Activated CD4-positive, alpha-beta memory T cell treated with anti-CD3 and anti-CD28 coated beads for 36 hours (primary cell): Measurements from ENCODE around the gene KRTAP4-6. TPM values are rescaled to one million over a fixed set of nuclear protein-coding genes. Genes with fewer than 3 reads are reported as not detected.
"Not testable (repeated sequence)": the region's sequence is repeated elsewhere in the genome, so short reads cannot be mapped to it uniquely, and the experiment has no call there.

Experiments used
- CTCF ChIA-PET: fragments of 350-600 bp; sonication (Branson Sonifier 250); formaldehyde crosslinking; loops from one replicate; lab custom pipeline; 2021; ENCODE audit warnings: antibody characterized with exemption, inconsistent platforms; lab: Charles Lee
- POLR2A ChIA-PET: fragments of 350-600 bp; sonication (Branson Sonifier 250); formaldehyde crosslinking; loops from one replicate; lab custom pipeline; 2021; ENCODE audit warnings: antibody characterized with exemption; lab: Charles Lee
- DNase-seq: peaks from one replicate; pipeline ENCODE4 v3.0.0-alpha.2; 2020
- H3K27ac Mint-ChIP-seq: one replicate; pipeline ENCODE4 v1.8.0; 2021; ENCODE audit warnings: mixed read lengths
- H3K27me3 Mint-ChIP-seq: one replicate; pipeline ENCODE4 v1.8.0; 2021; ENCODE audit warnings: mixed read lengths
- H3K36me3 Mint-ChIP-seq: one replicate; pipeline ENCODE4 v1.8.0; 2021; ENCODE audit warnings: mixed read lengths
- H3K4me1 Mint-ChIP-seq: one replicate; pipeline ENCODE4 v1.8.0; 2021; ENCODE audit warnings: low read depth, mixed read lengths
- H3K4me3 Mint-ChIP-seq: one replicate; pipeline ENCODE4 v1.8.0; 2021; ENCODE audit warnings: mild to moderate bottlenecking, mixed read lengths
- H3K9me3 Mint-ChIP-seq: one replicate; pipeline ENCODE4 v1.8.0; 2021; ENCODE audit warnings: mixed read lengths
- intact Hi-C: fragments of 100-400 bp; cut with micrococcal nuclease; formaldehyde crosslinking; loops from one replicate; pipeline ENCODE4 v1.15.1; 2023
- total RNA-seq, 2 experiments: library from RNA; stranded (reverse); gene quantifications; one replicate each; pipeline ENCODE4 v1.2.3, GENCODE V29; 2021

Gene KRTAP4-6
- total RNA-seq, 2 experiments from 2014 or later: not detected

DNA sequence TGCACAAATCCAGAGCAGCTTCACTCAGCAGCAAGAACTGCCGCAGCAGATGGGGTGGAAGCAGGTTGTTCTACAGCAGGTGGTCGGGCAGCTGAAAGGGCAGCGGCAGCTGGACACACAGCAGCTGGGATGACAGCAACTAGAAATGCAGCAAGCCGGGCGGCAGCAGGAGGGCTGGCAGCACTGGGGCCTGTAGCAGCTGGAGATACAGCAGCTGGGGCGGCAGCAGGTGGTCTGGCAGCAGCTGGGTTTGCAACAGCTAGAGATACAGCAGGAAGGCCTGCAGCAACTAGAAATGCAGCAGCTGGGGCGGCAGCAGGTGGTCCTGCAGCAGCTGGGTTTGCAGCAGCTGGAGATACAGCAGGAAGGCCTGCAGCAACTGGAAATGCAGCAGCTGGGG, 27.2 kb upstream of the KRTAP4-6 start:
- Mint-ChIP-seq H3K9me3 (no peaks in the 10 kb centered on the region), H3K4me1 (no peaks in the 10 kb centered on the region), H3K27me3 (no peaks in the 10 kb centered on the region), H3K36me3 (no peaks in the 10 kb centered on the region), H3K27ac (no peak overlapping the region), H3K4me3 (no peak overlapping the region)
- POLR2A ChIA-PET: no interaction called here
- DNase-seq: no peak
- intact Hi-C loops: no loop called here
- CTCF ChIA-PET: no interaction called here

- no peak overlapping the region for H3K4me3 Mint-ChIP-seq
- CTCF ChIA-PET: no interaction called here
- DNase-seq: no peak
- H3K9me3 Mint-ChIP-seq: no peaks in the 10 kb centered on the region
- H3K27me3 Mint-ChIP-seq: peaks cover 3% of the 10 kb centered on the region
- POLR2A ChIA-PET: no interaction called here
- H3K27ac Mint-ChIP-seq: no peak overlapping the region
- H3K4me1 Mint-ChIP-seq: no peaks in the 10 kb centered on the region
- intact Hi-C loops: no loop called here
- no peaks in the 10 kb centered on the region for H3K36me3 Mint-ChIP-seq
Observed at GRCh38 chr17:41163828-41164227, 23.5 kb upstream of the KRTAP4-6 start.

- Mint-ChIP-seq H3K9me3 (no peaks in the 10 kb centered on the region), H3K27me3 (peaks cover 7% of the 10 kb centered on the region), H3K36me3 (no peaks in the 10 kb centered on the region), H3K27ac (no peak within 1 kb of the TSS), H3K4me1 (no peaks in the 10 kb centered on the region), H3K4me3 (no peak within 1 kb of the TSS)
- POLR2A ChIA-PET: no interaction called here
- no peak for DNase-seq
- intact Hi-C loops: no loop called here
- CTCF ChIA-PET: no interaction called here
Observed at GRCh38 chr17:41160648-41161047, 20.3 kb upstream of the KRTAP4-6 start, which contains the start of gene KRTAP4-4. TSS of gene KRTAP4-4 (minus strand) at chr17:41160748. CDS start at chr17:41160691, 57 bp downstream.

DNA sequence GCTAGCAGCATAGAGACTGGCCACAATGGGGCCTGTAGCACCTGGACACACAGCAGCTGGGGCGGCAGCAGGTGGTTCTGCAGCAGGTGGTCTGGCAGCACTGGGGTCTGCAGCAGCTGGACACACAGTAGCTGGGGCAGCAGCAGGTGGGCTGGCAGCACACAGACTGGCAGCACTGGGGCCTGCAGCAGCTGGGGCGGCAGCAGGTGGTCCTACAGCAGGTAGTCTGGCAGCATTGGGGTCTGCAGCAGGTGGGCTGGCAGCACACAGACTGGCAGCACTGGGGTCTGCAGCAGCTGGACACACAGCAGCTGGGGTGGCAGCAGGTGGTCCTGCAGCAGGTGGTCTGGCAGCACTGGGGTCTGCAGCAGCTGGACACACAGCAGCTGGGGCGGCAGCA, 19.8 kb upstream of the KRTAP4-6 start:
- H3K4me3 Mint-ChIP-seq, POLR2A ChIA-PET, H3K36me3 Mint-ChIP-seq, H3K27me3 Mint-ChIP-seq, H3K27ac Mint-ChIP-seq, H3K9me3 Mint-ChIP-seq, DNase-seq, intact Hi-C loops, CTCF ChIA-PET, H3K4me1 Mint-ChIP-seq: not testable (repeated sequence)

- POLR2A ChIA-PET: no interaction called here
- CTCF ChIA-PET: no interaction called here
- Mint-ChIP-seq H3K4me1 (no peaks in the 10 kb centered on the region), H3K4me3 (no peak overlapping the region), H3K27me3 (peaks cover 4% of the 10 kb centered on the region), H3K27ac (no peak overlapping the region), H3K36me3 (no peaks in the 10 kb centered on the region), H3K9me3 (no peaks in the 10 kb centered on the region)
- no peak for DNase-seq
- intact Hi-C loops: no loop called here
Observed at GRCh38 chr17:41153856-41154255, 13.5 kb upstream of the KRTAP4-6 start.

DNA sequence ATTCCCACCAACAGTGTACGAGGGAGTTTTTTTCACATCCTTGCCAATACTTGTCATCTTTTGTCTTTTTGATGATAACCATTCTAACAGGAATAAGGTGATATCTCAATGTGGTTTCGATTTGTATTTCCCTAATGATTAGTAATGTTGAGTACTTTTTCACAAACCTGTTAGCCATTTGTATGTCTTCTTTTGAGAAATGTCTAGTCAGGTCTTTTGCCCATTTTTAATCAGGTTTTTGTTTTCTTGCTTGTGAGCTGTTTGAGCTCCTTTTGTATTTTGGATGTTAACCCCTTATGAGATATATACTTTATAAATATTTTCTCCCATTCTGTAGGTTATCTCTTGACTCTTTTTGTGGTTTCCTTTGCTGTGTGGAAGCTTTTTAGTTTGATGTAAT, 11.2 kb upstream of the KRTAP4-6 start:
- Mint-ChIP-seq H3K36me3 (no peaks in the 10 kb centered on the region), H3K4me3 (no peak overlapping the region), H3K27ac (no peak overlapping the region), H3K9me3 (no peaks in the 10 kb centered on the region), H3K4me1 (no peaks in the 10 kb centered on the region), H3K27me3 (peaks cover 2% of the 10 kb centered on the region)
- intact Hi-C loops: no loop called here
- POLR2A ChIA-PET: no interaction called here
- CTCF ChIA-PET: no interaction called here
- DNase-seq: no peak

- POLR2A ChIA-PET: no interaction called here
Observed at GRCh38 chr17:41150026-41150425, 9.7 kb upstream of the KRTAP4-6 start.

DNA sequence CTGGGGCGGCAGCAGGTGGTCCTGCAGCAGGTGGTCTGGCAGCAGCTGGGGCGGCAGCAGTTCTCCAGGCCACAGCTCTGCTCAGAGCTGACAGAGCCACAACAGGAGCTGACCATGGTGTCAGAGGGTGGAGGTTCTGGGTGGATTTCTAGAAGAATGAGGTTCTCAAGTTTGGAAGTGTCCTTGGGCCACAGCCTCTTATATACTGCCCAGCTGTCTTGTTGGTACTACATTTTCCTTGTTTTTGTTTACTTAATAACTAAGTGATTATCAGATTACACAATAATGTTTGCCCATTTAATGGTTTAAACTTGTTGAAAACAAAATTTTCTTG, 9.3 kb upstream of the KRTAP4-6 start, which contains the start of gene KRTAP4-5:
KRTAP4-5 (minus strand) TSS at position 174 of the 334 bp plus-strand sequence; CDS start at position 116, 58 bp downstream.
- CTCF ChIA-PET: no interaction called here
- Mint-ChIP-seq H3K4me1 (no peaks in the 10 kb centered on the region), H3K36me3 (no peaks in the 10 kb centered on the region), H3K27me3 (no peaks in the 10 kb centered on the region), H3K27ac (no peak within 1 kb of the TSS), H3K4me3 (no peak within 1 kb of the TSS), H3K9me3 (no peaks in the 10 kb centered on the region)
- POLR2A ChIA-PET: no interaction called here
- DNase-seq: no peak
- intact Hi-C loops: no loop called here

More at GRCh38 chr17:41150026-41150425, 9.7 kb upstream of the KRTAP4-6 start:
- DNase-seq: no peak
- CTCF ChIA-PET: no interaction called here
- Mint-ChIP-seq H3K36me3 (no peaks in the 10 kb centered on the region), H3K9me3 (no peaks in the 10 kb centered on the region), H3K4me3 (no peak overlapping the region), H3K27ac (no peak overlapping the region), H3K27me3 (no peaks in the 10 kb centered on the region), H3K4me1 (no peaks in the 10 kb centered on the region)
- intact Hi-C loops: no loop called here

DNA sequence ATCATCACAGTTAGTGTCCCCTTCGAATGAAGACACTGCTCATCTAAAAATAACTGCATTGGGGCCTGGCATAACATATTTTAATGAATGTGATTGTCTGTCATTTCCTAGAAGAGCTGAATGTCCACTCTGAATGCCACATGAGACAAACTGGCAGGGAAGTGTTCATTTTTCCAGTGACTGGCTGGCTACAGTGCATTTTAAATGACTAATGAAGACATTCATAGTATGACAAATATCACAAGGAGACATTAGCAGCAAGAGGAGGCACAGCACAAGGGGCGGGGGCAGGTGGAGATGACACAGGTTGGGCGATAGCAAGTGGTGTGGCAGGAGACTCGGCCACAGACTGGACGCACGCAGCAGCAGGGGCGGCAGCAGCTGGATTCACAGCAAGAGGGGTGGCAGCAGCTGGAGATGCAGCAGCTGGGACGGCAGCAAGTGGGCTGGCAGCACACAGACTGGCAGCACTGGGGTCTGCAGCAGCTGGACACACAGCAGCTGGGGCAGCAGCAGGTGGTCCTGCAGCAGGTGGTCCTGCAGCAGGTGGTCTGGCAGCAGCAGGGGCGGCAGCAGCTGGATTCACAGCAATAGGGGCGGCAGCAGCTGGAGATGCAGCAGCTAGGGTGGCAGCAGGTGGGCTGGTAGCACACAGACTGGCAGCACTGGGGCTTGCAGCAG, 8.8 kb upstream of the KRTAP4-6 start:
- intact Hi-C loops, DNase-seq, H3K4me1 Mint-ChIP-seq, H3K9me3 Mint-ChIP-seq, POLR2A ChIA-PET, H3K27ac Mint-ChIP-seq, H3K27me3 Mint-ChIP-seq, H3K4me3 Mint-ChIP-seq, CTCF ChIA-PET, H3K36me3 Mint-ChIP-seq: not testable (repeated sequence)

DNA sequence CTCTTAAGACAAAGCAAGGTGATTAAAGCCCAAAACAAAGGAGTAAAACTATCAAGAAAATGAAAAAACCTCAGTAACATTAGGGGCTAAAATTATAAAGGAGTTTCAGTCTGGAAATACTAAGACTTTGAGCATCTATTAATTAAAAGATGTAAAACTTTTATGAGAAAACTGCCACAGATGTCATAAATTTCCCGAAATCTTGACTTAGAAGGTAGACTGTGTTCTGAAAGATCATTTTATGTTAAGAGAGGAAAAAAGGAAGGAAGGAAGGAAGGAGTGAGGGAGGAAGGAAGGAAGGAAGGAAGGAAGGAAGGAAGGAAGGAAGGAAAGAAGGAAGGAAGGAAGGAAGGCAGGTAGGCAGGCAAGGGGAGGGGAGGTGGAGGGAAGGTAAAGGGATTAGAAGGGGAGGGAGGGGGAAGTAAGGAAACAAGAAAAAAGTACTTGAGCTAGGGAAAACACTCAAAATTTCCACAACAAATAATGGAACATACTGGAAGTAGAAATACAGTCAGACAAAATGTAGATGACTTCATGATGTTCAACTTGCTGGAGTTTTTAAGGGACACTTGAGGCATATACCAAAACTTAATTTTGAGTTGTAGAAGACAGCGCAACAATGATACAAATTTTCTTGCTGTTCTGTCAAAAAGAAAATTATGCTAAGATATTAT, 7.3 kb upstream of the KRTAP4-6 start:
- peaks cover 10% of the 10 kb centered on the region for H3K9me3 Mint-ChIP-seq
- no peaks in the 10 kb centered on the region for H3K27me3 Mint-ChIP-seq
- H3K4me1 Mint-ChIP-seq: no peaks in the 10 kb centered on the region
- H3K4me3 Mint-ChIP-seq: no peak overlapping the region
- ChIA-PET CTCF (no interaction called here), POLR2A (no interaction called here)
- H3K36me3 Mint-ChIP-seq: peaks cover 5% of the 10 kb centered on the region
- DNase-seq: no peak
- intact Hi-C loops: no loop called here
- no peak overlapping the region for H3K27ac Mint-ChIP-seq

DNA sequence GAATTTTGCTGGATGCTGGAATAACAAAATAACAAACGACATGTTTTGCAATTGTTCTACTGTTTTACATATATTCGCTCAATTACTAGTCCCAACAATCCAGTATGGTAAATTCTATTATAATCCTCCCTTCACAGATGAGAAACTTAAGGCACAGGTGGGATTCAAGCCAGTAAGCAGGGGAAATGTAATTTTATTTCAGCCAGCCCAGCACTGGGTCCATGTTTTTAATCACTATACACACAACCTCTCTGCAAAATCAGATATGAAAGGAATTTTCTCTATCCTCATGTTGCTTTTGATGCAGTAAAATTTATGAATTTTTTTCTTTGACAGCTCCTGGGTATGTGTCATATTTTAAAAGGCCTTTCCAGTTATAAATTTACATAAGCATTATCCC, 4.9 kb upstream of the KRTAP4-6 start:
- ChIA-PET CTCF (no interaction called here), POLR2A (no interaction called here)
- Mint-ChIP-seq H3K27me3 (no peaks in the 10 kb centered on the region), H3K27ac (no peak overlapping the region), H3K4me1 (no peaks in the 10 kb centered on the region), H3K9me3 (peaks cover 16% of the 10 kb centered on the region), H3K4me3 (no peak overlapping the region), H3K36me3 (peaks cover 8% of the 10 kb centered on the region)
- intact Hi-C loops: no loop called here
- DNase-seq: no peak

DNA sequence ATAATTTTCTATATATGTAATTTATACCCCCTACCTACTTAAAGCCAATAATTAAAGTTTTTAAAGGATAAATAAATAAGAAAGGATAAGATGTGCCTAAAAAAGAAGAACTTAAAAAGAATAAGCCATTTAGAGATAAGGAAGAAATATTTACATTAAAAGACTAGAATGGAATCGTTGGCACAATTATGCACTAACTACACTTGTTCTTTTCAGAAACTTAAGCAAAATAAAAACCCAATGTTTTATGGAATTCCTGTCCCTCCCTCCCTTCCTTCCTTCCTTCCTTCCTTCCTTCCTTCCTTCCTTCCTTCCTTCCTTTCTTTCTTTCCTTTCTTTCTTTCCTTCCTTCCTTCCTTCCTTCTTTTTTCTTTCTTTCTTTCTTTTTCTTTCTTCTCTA, 4.5 kb upstream of the KRTAP4-6 start:
- Mint-ChIP-seq H3K4me3 (no peak overlapping the region), H3K36me3 (peaks cover 8% of the 10 kb centered on the region), H3K9me3 (peaks cover 16% of the 10 kb centered on the region), H3K27ac (no peak overlapping the region), H3K4me1 (no peaks in the 10 kb centered on the region), H3K27me3 (no peaks in the 10 kb centered on the region)
- no peak for DNase-seq
- intact Hi-C loops: no loop called here
- ChIA-PET POLR2A (no interaction called here), CTCF (no interaction called here)

DNA sequence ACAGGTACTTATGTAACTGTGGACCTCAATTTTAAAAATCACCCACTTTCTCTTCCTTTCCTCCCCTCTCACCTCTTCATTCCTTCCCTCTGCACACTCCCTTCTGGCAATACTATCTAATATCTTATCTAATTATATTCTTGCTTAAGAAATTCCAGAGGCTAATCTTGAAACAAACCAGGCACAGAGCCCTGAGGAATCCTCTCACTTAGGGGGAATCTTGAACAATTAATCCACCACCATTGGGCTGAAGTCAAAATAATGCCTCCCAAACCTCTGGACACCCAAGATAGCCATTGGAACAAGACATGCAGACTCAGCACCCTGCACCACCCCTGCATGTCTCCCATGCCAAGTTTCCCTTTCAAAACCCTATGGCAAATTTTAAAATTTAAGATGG, 1.0 kb upstream of the KRTAP4-6 start:
- peaks cover 11% of the 10 kb centered on the region for H3K36me3 Mint-ChIP-seq
- peaks cover 5% of the 10 kb centered on the region for H3K27me3 Mint-ChIP-seq
- POLR2A ChIA-PET: no interaction called here
- no peak for DNase-seq
- H3K27ac Mint-ChIP-seq: no peak overlapping the region
- intact Hi-C loops: no loop called here
- CTCF ChIA-PET: no interaction called here
- H3K9me3 Mint-ChIP-seq: peaks cover 23% of the 10 kb centered on the region
- no peaks in the 10 kb centered on the region for H3K4me1 Mint-ChIP-seq
- no peak overlapping the region for H3K4me3 Mint-ChIP-seq
